IMR-90 (cell line): Measurements from ENCODE around the gene GLS. TPM values are rescaled to one million over a fixed set of nuclear protein-coding genes. Genes with fewer than 3 reads are reported as not detected.

Experiments used
- ATAC-seq: fragments of 200-7000 bp; cut with Tn5 transposase; 2 replicates; pipeline ENCODE4 v1.9.1; 2020; ENCODE audit warnings: low read depth, mild to moderate bottlenecking, moderate library complexity
- BruUV-seq: library from RNA; stranded (reverse); fragments of 400-500 nt; replicated peaks from 2 replicates; lab custom pipeline; 2021; lab: Mats Ljungman, UMichigan
- CTCF ChIA-PET: fragments of 300-600 bp; formaldehyde crosslinking; extraction: SDS; loops from one replicate; lab custom pipeline; 2021; ENCODE audit warnings: antibody characterized with exemption; lab: Yijun Ruan, JAX
- POLR2A ChIA-PET: fragments of 300-600 bp; sonication (Branson Sonifier 250); formaldehyde crosslinking; loops from one replicate; lab custom pipeline; 2022; ENCODE audit warnings: antibody characterized with exemption; ENCODE audit not compliant: unreplicated experiment; lab: Charles Lee
- DNase-seq: peaks from one replicate; pipeline ENCODE4 v3.0.0; 2013
- H2AFZ ChIP-seq: replicated peaks from 2 replicates; pipeline ENCODE3; 2013; ENCODE audit warnings: low read length, mild to moderate bottlenecking; ENCODE audit not compliant: poor library complexity
- H2AK5ac ChIP-seq: 2 replicates; pipeline ENCODE4 v1.6.1; 2013; ENCODE audit warnings: low read depth, low read length, inconsistent platforms
- H2AK9ac ChIP-seq: replicated peaks from 2 replicates; pipeline ENCODE3; 2013; ENCODE audit warnings: mild to moderate bottlenecking, low read depth, low read length, moderate library complexity; ENCODE audit not compliant: poor library complexity
- H2BK120ac ChIP-seq: 2 replicates; pipeline ENCODE4 v1.6.1; 2013; ENCODE audit warnings: low read depth, low read length, inconsistent platforms
- H2BK15ac ChIP-seq: 3 replicates; pipeline ENCODE4 v1.6.1; 2013; ENCODE audit warnings: low read depth, low read length, inconsistent platforms
- H2BK20ac ChIP-seq: 2 replicates; pipeline ENCODE4 v1.6.1; 2013; ENCODE audit warnings: low read depth, mild to moderate bottlenecking, inconsistent platforms, low read length, moderate library complexity
- H2BK5ac ChIP-seq: 2 replicates; pipeline ENCODE4 v1.6.1; 2013; ENCODE audit warnings: mild to moderate bottlenecking, low read depth, low read length, inconsistent platforms; ENCODE audit not compliant: poor library complexity, severe bottlenecking
- H3K14ac ChIP-seq: replicated peaks from 2 replicates; pipeline ENCODE4 v1.6.1; 2013; ENCODE audit warnings: low read depth, low read length, inconsistent platforms
- H3K18ac ChIP-seq: 2 replicates; pipeline ENCODE4 v1.6.1; 2013; ENCODE audit warnings: low read depth, low read length, control low read depth
- H3K23ac ChIP-seq: 2 replicates; pipeline ENCODE4 v1.6.1; 2013; ENCODE audit warnings: low read depth, low read length, inconsistent platforms
- H3K27ac ChIP-seq: 2 replicates; pipeline ENCODE4 v1.5.1; 2013; ENCODE audit warnings: mild to moderate bottlenecking, control low read depth, low read length; ENCODE audit not compliant: insufficient read depth
- H3K27me3 ChIP-seq: 2 replicates; pipeline ENCODE4 v1.6.1; 2013; ENCODE audit warnings: low read length; ENCODE audit not compliant: control insufficient read depth, insufficient read depth
- H3K36me3 ChIP-seq: 2 replicates; pipeline ENCODE4 v1.6.1; 2013; ENCODE audit warnings: low read length, mixed read lengths; ENCODE audit not compliant: control insufficient read depth, insufficient read depth
- H3K4ac ChIP-seq: 2 replicates; pipeline ENCODE4 v1.6.1; 2013; ENCODE audit warnings: low read depth, low read length, inconsistent platforms
- H3K4me1 ChIP-seq: 2 replicates; pipeline ENCODE4 v1.6.1; 2013; ENCODE audit warnings: low read length, mixed read lengths; ENCODE audit not compliant: control insufficient read depth, insufficient read depth
- H3K4me2 ChIP-seq: 2 replicates; pipeline ENCODE4 v1.6.1; 2013; ENCODE audit warnings: low read depth, mild to moderate bottlenecking, control low read depth, low read length, moderate library complexity
- H3K4me3 ChIP-seq: 2 replicates; pipeline ENCODE4 v1.5.1; 2013; ENCODE audit warnings: low read depth, mild to moderate bottlenecking, control low read depth, low read length, moderate library complexity; ENCODE audit not compliant: insufficient read depth
- H3K56ac ChIP-seq: 2 replicates; pipeline ENCODE4 v1.6.1; 2013; ENCODE audit warnings: low read length, inconsistent platforms; ENCODE audit not compliant: insufficient read depth; ENCODE audit errors: extremely low read depth
- H3K79me1 ChIP-seq, 2 experiments: 2 replicates each; pipeline ENCODE4 v1.6.1; 2013; ENCODE audit warnings: low read length in 2 of 2, inconsistent platforms in 1 of 2, low read depth in 1 of 2
- H3K9ac ChIP-seq: 2 replicates; pipeline ENCODE4 v1.6.1; 2013; ENCODE audit warnings: low read depth, low read length, control low read depth
- H3K9me1 ChIP-seq: 2 replicates; pipeline ENCODE4 v1.6.1; 2013; ENCODE audit warnings: low read length, inconsistent platforms; ENCODE audit not compliant: insufficient read depth
- H3K9me3 ChIP-seq: 2 replicates; pipeline ENCODE4 v1.6.1; 2013; ENCODE audit warnings: low read length; ENCODE audit not compliant: control insufficient read depth, insufficient read depth
- H4K20me1 ChIP-seq: 2 replicates; pipeline ENCODE4 v1.6.1; 2013; ENCODE audit warnings: low read length, inconsistent platforms; ENCODE audit not compliant: insufficient read depth
- H4K5ac ChIP-seq: 2 replicates; pipeline ENCODE4 v1.6.1; 2013; ENCODE audit warnings: mild to moderate bottlenecking, low read depth, low read length, control low read depth
- H4K8ac ChIP-seq, 2 experiments: 2 replicates each; pipeline ENCODE4 v1.6.1; 2013; ENCODE audit warnings: low read depth in 2 of 2, low read length in 2 of 2, control low read depth in 1 of 2, inconsistent platforms in 1 of 2
- H4K91ac ChIP-seq: 2 replicates; pipeline ENCODE4 v1.6.1; 2013; ENCODE audit warnings: low read depth, low read length, inconsistent platforms; ENCODE audit not compliant: insufficient read depth
- BHLHE40 ChIP-seq: fragments of 150-350 bp; IDR thresholded peaks from 2 replicates; pipeline ENCODE4 v1.6.1; 2016; ENCODE audit warnings: mild to moderate bottlenecking, low read depth, low read length
- CEBPB ChIP-seq: IDR thresholded peaks from 2 replicates; pipeline ENCODE4 v1.6.1; 2012; ENCODE audit warnings: low read depth, low read length, improper control_type of control experiment
- CHD1 ChIP-seq: IDR thresholded peaks from 2 replicates; pipeline ENCODE4 v1.6.1; 2012; ENCODE audit warnings: low read depth, low read length, improper control_type of control experiment
- CTCF ChIP-seq: conservative IDR thresholded peaks from 2 replicates; pipeline ENCODE4 v1.5.1; 2012; ENCODE audit warnings: mild to moderate bottlenecking, low read depth, low read length, improper control_type of control experiment
- FOS ChIP-seq: fragments of 150-350 bp; IDR thresholded peaks from 2 replicates; pipeline ENCODE4 v1.6.1; 2016; ENCODE audit warnings: low read depth, low read length
- MXI1 ChIP-seq: IDR thresholded peaks from 2 replicates; pipeline ENCODE4 v1.6.1; 2012; ENCODE audit warnings: low read depth, mild to moderate bottlenecking, low read length, moderate library complexity, borderline replicate concordance
- NFE2L2 ChIP-seq: fragments of 150-350 bp; IDR thresholded peaks from 2 replicates; pipeline ENCODE4 v1.6.1; 2016; ENCODE audit warnings: low read depth, mild to moderate bottlenecking, low read length
- POLR2A ChIP-seq: IDR thresholded peaks from 2 replicates; pipeline ENCODE4 v1.6.1; 2012; ENCODE audit warnings: mild to moderate bottlenecking, low read depth, low read length
- RFX5 ChIP-seq: IDR thresholded peaks from 2 replicates; pipeline ENCODE4 v1.8.0; 2012; ENCODE audit warnings: low read depth, mild to moderate bottlenecking, low read length, moderate library complexity
- SMC3 ChIP-seq: fragments of 150-350 bp; IDR thresholded peaks from 2 replicates; pipeline ENCODE4 v1.6.1; 2016; ENCODE audit warnings: low read depth, mild to moderate bottlenecking, antibody characterized with exemption, low read length, moderate library complexity
- USF2 ChIP-seq: fragments of 150-350 bp; IDR thresholded peaks from 2 replicates; pipeline ENCODE4 v1.6.1; 2017; ENCODE audit warnings: mild to moderate bottlenecking, antibody characterized with exemption, low read length, low read depth
- WGBS, 2 experiments: methylation state at CpG; one replicate each; pipeline versions ENCODE4 v1.1.5 to v1.1.7; 2013; ENCODE audit warnings: missing lambda C conversion rate in 2 of 2; ENCODE audit not compliant: insufficient read length in 1 of 2; ENCODE audit errors: extremely low coverage in 2 of 2; 5-methylcytosine and 5-hydroxymethylcytosine counted together
- dilution Hi-C: fragments of 300-500 bp; cut with HindIII; formaldehyde crosslinking; loops from one replicate; pipeline ENCODE4 v1.14.3; 2018; ENCODE audit warnings: low sequenced_read_pairs; ENCODE audit not compliant: unreplicated experiment
- in situ Hi-C: fragments of 300-500 bp; cut with MboI; formaldehyde crosslinking; loops from 3 replicates; pipeline ENCODE4 v1.14.3; 2019; ENCODE audit warnings: low sequenced_read_pairs, inconsistent platforms, mixed read lengths
- intact Hi-C: fragments of 100-400 bp; cut with micrococcal nuclease; formaldehyde crosslinking; loops from 2 replicates; pipeline ENCODE4 v1.10.0; 2022
- polyA plus RNA-seq, 3 experiments: library from polyadenylated mRNA; depleted of rRNA; stranded (reverse); fragments of >200 nt; gene quantifications; 2 replicates each; pipeline ENCODE4 v1.2.3, GENCODE V29; 2012; ENCODE audit warnings: low replicate concordance in 1 of 3
- total RNA-seq: library from RNA; depleted of rRNA; stranded (reverse); fragments of >200 nt; gene quantifications from 2 replicates; pipeline ENCODE4 v1.2.3, GENCODE V29; 2012

Gene GLS
- total and polyA plus RNA-seq, 2 of the 4 experiments (the other 2 are of a cell fraction), result 87.5 to 130 TPM

- TF ChIP-seq USF2 (no peak), CEBPB (no peak), NFE2L2 (no peak), POLR2A (no peak)
Measured at GRCh38 chr2:190904640-190905261, 24.1 kb downstream of the GLS start (continued).

DNA sequence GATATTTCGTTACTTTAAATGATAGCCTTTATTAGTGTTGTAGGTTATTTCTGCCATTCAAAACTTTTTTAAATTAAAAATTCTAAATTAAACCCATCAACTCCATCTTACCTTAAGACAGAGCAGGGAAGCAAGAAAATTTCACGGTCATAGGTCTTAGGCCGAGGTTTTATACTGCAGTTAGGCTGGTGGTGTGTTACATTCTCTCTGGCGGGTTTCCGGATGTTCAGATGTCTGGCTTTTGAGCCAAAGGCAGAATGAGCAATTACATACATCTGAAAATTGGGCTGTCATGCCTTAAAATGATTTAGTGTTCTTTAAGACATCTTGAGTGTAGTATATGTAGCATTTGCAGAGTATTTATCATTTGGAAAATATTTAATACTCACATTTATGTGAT lies 27.9 kb downstream of the GLS start:
- Histone ChIP-seq H2BK15ac (no peak overlapping the region), H3K9me1 (no peaks in the 10 kb centered on the region), H2BK120ac (no peak overlapping the region), H4K5ac (no peak overlapping the region; the same call in 1 of the 2 replicates), H3K27me3 (no peaks in the 10 kb centered on the region), H4K20me1 (peaks cover 13% of the 10 kb centered on the region; the same call in 1 of the 2 replicates), H3K27ac (no peak overlapping the region), H4K8ac (no peak overlapping the region), H3K36me3 (peaks cover 2% of the 10 kb centered on the region; the same call in 1 of the 2 replicates), H4K91ac (no peak overlapping the region), H2AK5ac (no peak overlapping the region), H3K79me1 (peaks cover 3 to 32% of the 10 kb centered on the region in 2 experiments), H3K4me1 (peaks cover 7% of the 10 kb centered on the region; the same call in 1 of the 2 replicates), H3K18ac (no peak overlapping the region), H3K9ac (no peak overlapping the region), H3K4me3 (no peak overlapping the region), H3K4me2 (no peak overlapping the region), H2BK20ac (no peak overlapping the region), H3K23ac (no peak overlapping the region), H3K9me3 (no peaks in the 10 kb centered on the region), H2AK9ac (no peak overlapping the region), H3K4ac (no peak overlapping the region), H2AFZ (no peak overlapping the region), H3K14ac (no peak overlapping the region), H2BK5ac (peak overlapping the region; percentile 2), H3K56ac (no peak overlapping the region)
- POLR2A ChIA-PET, result no interaction called here
- TF ChIP-seq SMC3 (no peak), CTCF (no peak), MXI1 (no peak), POLR2A (no peak), RFX5 (no peak), FOS (no peak), BHLHE40 (no peak), CHD1 (no peak)
- dilution Hi-C loops (no loop called here), in situ Hi-C loops (no loop called here), intact Hi-C loops (no loop called here)
- no TSS peak for BruUV-seq
- no CpG with 5 or more reads among the region's 5 CpGs for WGBS, 2 experiments
- ATAC-seq, result no peak
- CTCF ChIA-PET, result no interaction called here
- no peak for DNase-seq
